CD4-positive, alpha-beta T cell treated with Interleukin-10 for 1 hour (primary cell): ENCODE results near the gene POLD2.

Experiments
- DNase-seq: peaks from one replicate; pipeline ENCODE4 v3.0.0-alpha.2; 2020

The POLD2 gene

DNA sequence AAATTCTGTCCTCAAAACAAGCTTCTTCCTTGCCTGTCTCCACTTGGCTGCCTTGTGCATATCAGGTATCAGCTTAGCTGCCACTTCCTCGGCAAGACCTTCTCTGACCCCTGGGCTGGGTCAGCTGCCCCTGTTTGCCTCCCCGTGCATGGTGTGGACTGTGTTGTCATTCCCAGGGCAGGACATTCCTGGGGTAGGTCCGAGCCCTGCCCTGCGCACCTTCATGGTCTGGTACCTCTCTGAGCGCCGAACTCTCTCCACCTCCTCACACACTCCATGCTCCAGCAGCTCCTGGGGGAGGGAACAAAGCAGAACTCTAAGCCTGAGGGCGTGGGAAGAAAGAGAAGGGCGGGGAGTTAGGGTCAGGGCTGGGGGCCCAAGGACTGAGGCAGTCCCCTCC, 44.8 kb downstream of the POLD2 start:
- no peak for DNase-seq

- DNase-seq, result no peak
Observed at GRCh38 chr7:44077681-44078091, 45.7 kb downstream of the POLD2 start.

DNA sequence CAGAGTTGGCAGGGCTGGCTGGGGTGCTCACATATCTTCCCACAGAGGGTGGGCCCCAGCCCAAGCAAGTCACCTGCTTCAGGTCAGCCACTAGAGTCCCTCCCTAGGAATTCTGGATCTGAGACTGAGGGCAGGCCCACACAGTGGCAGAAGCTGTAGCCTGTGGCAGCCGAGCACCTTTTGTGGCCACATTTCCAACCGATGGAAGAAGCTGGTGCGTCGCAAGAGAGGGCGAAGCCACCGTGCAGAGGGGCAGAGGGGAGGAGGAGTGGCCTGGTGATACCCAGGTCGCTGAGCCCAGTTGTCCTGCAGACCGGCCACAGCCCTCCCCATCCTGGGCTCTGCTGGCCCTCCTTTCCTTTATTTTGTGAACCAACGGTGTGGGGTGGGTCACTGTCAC, 46.3 kb downstream of the POLD2 start:
- no peak for DNase-seq

GRCh38 chr7:44076101-44076895, 47.0 kb downstream of the POLD2 start:
- DNase-seq, result no peak

DNA sequence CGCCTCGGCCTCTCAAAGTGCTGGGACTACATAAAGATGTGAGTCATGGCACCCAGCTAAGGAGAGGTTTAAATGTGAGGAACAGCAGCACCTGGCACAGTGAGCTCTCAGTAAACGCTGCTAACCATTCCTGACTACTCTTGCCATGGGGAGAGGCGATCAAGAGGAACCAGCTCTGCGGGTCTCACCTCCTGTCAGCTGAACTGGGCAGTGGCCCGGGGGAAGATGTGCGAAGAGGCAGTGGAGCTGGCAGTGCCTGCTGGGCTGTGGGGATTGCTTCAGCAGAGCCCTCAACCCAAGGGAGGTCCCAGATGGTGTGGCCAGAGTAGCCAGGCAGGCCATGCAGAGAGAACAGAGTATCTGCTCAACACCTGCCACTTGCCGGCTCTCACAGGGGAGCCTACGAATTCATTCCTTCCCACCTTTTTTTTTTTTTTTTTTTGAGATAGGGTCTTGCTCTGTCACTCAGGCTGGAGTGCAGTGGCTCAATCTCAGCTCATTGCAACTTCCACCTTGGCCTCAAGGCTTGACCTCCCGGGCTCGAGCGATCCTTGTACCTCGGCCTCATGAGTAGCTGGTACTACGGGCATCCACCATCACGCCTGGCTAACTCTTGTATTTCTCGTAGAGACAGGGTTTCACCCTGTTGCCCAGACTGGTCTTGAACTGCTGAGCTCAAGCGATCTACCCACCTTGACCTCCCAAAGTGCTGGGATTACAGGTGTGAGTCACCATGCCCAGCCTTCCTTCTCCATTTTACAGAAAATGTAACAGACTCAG, 47.9 kb downstream of the POLD2 start:
- no peak for DNase-seq

GRCh38 chr7:44074349-44074695, 49.0 kb downstream of the POLD2 start:
- no peak for DNase-seq

GRCh38 chr7:44073664-44074348, 49.5 kb downstream of the POLD2 start:
- peak; percentile 57 for DNase-seq

DNA sequence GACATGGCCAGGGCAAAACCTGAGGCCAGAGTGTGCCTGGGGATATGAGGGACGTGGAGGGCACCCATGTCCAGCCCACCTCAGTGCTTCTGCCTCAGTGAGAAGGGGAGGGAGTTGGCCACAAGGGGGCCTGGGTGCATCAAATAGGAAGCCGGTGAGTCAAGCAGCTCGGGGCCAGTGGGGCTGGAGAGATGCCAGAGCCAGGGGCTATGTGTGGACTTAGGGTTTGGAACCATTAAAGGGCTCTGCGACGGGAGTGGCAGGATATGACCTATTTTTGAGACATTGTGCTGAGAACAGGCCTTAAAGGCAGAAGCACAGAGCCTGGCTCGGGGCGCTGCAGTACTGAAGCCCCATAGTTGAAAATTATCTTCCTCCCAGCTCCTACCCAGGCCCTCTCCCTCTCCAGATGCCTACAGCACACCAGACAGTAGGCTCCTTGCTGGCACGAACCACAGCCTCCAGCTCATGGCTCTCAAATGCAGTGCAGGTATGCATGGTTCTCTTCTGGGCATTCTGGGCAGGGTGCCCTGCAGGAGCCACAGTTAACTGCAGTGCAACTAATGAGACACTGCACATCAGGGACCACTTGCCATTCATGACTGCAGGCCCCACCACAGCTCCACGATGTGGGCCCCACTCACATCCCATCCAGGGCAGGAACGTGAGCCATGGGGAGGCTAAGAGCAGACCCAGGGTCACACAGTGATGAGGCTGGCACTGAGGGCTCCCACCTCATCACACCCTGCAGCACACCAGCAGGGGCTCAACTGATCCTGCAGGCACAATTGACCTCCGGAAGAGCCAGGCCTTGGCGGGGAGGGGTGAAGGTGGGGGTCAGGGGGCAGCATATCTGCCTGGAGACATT, 50.8 kb downstream of the POLD2 start:
- DNase-seq, result peak; percentile 49

- DNase-seq, result no peak
Observed at GRCh38 chr7:44071726-44072363, 51.5 kb downstream of the POLD2 start.

DNA sequence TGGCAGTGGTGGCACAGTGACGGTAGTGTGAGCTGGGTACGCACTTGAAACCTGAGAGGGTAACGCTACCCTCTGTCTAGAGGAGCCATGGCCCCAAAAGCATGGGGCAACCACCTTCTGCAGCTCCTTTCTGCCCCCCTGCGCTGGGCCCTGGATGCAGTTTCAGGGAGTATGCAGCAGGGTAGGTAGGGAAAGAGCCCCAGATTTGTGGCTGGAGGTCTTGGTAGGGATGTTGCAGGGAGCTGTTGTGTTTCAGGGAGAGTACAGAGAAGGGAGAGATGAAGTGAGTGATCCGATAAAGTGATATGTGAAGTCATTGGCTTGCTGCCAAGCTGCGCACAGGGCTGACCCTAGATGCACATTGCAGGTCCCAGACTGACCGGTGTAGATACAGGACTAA, 55.3 kb downstream of the POLD2 start:
- DNase-seq, result no peak

- DNase-seq, result no peak
Observed at GRCh38 chr7:44067064-44067951, 56.0 kb downstream of the POLD2 start.

- DNase-seq, result no peak
Observed at GRCh38 chr7:44066494-44067063, 56.8 kb downstream of the POLD2 start.

GRCh38 chr7:44066111-44066460, 57.3 kb downstream of the POLD2 start:
- no peak for DNase-seq

- no peak for DNase-seq
Observed at GRCh38 chr7:44065431-44066110, 57.8 kb downstream of the POLD2 start, which contains the start of gene PGAM2. PGAM2 (minus strand) TSS chr7:44065567; CDS start chr7:44065529, 38 bp downstream.

DNA sequence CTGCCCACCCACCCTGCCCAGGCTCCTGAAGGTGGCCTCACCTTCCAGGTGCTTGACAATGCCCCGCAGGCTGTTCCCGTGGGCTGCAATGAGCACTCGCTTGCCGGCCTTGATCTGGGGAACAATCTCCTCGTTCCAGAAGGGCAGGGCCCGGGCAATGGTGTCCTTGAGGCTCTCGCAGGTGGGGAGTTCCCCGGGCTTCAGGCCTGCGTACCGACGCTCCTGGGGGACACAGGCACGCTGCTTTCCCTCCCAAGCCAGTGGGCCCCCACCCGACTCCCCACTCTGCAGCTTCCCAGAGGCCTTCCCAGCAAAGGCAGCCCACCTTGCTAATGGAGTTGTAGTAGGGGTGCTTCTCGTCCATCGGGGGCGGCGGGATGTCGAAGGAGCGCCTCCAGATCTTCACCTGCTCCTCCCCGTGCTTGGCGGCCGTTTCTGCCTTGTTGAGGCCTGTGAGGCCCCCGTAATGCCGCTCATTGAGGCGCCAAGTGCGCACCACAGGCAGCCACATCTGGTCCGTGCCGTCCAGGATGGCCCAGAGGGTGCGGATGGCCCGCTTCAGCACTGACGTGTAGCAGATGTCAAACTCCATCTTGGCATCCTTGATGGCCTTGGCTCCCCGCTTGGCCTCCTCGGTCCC, 58.4 kb downstream of the POLD2 start:
- DNase-seq, result no peak
